Kidney (tissue), 14 donors: Measurements from ENCODE around the gene CLTCL1. TPM values are rescaled to one million over a fixed set of nuclear protein-coding genes. Genes with fewer than 3 reads are reported as not detected.
"Not testable (repeated sequence)": the region's sequence is repeated elsewhere in the genome, so short reads cannot be mapped to it uniquely, and the experiment has no call there.

Experiments
- DNase-seq, 5 donors: peaks; one replicate each; pipeline ENCODE4 v3.0.0-alpha.2; 2013 to 2020
- FAIRE-seq: peaks from 2 replicates; lab custom pipeline; 2012; peaks lifted over from hg19 to GRCh38; lab: Jason Lieb, UNC
- H3K27ac ChIP-seq, 2 donors: one replicate each; pipeline ENCODE4 v1.7.0; 2013; ENCODE audit warnings: low read depth in 2 of 2, low read length in 2 of 2, inconsistent platforms in 1 of 2
- H3K27me3 ChIP-seq: one replicate; pipeline ENCODE4 v1.7.1; 2013; ENCODE audit warnings: low read length, inconsistent platforms; ENCODE audit not compliant: control insufficient read depth, insufficient read depth
- H3K36me3 ChIP-seq, 3 donors: one replicate each; pipeline versions ENCODE4 v1.7.0 to v1.7.1; 2013; ENCODE audit warnings: low read length in 3 of 3, control low read depth in 1 of 3, inconsistent platforms in 1 of 3; ENCODE audit not compliant: insufficient read depth in 3 of 3, control insufficient read depth in 2 of 3
- H3K4me1 ChIP-seq, 3 donors: one replicate each; pipeline versions ENCODE4 v1.7.0 to v1.7.1; 2013; ENCODE audit warnings: low read length in 3 of 3, inconsistent platforms in 1 of 3, low read depth in 1 of 3; ENCODE audit not compliant: control insufficient read depth in 2 of 3, insufficient read depth in 2 of 3
- H3K4me3 ChIP-seq, 3 donors: one replicate each; pipeline versions ENCODE4 v1.7.0 to v1.8.1; 2013; ENCODE audit warnings: low read length in 3 of 3, control low read depth in 1 of 3, inconsistent platforms in 1 of 3
- H3K9ac ChIP-seq, 3 donors: one replicate each; pipeline versions ENCODE4 v1.7.0 to v1.7.1; 2013; ENCODE audit warnings: low read length in 3 of 3, control low read depth in 1 of 3, inconsistent platforms in 1 of 3
- H3K9me3 ChIP-seq, 3 donors: one replicate each; pipeline versions ENCODE4 v1.7.0 to v1.7.1; 2013; ENCODE audit warnings: low read length in 3 of 3, control low read depth in 1 of 3, inconsistent platforms in 1 of 3; ENCODE audit not compliant: control insufficient read depth in 2 of 3, insufficient read depth in 1 of 3
- CTCF ChIP-seq: IDR thresholded peaks from 3 replicates; pipeline ENCODE4 v1.5.1; 2012; ENCODE audit warnings: mild to moderate bottlenecking, moderate library complexity, borderline replicate concordance; ENCODE audit not compliant: insufficient read depth; ENCODE audit errors: extremely low read depth
- intact Hi-C: fragments of 100-400 bp; cut with DNase I; formaldehyde crosslinking; loops from one replicate; pipeline ENCODE4 v1.11.1; 2022
- polyA plus RNA-seq: library from polyadenylated mRNA; stranded (reverse); fragments of 350-450 nt; fragmentation: Illumina TruSeq; extraction: RNeasy Lipid Tissue Mini Kit (QIAGEN cat#74804); gene quantifications from one replicate; pipeline ENCODE4 v1.2.3, GENCODE V29; 2014; ENCODE audit warnings: low read depth, low replicate concordance; ENCODE audit not compliant: insufficient read depth
- total RNA-seq: library from RNA; stranded (reverse); fragmentation: NEBNext Ultra II Directional; extraction: Animal tissue kit (Norgen Biotek cat#: 25700); gene quantifications from one replicate; pipeline ENCODE4 v1.2.1, GENCODE V29; 2021
- donor health status: control.
- donor health status: control.
- donor health status: control.
- donor health status: control.
- donor health status: control.
- donor health status: DM: yes; HTN: yes; CAD: no.
- donor health status: Normal renal cell carcinoma (clear cell type).

Gene CLTCL1
- total and polyA plus RNA-seq, 2 donors from 2014 or later = 4.0 to 6.3 TPM

GRCh38 chr22:19319281-19319680 is 27.8 kb upstream of the CLTCL1 start:
- Histone ChIP-seq H3K4me1 (no peaks in the 10 kb centered on the region), H3K36me3 (no peaks in the 10 kb centered on the region), H3K27ac (no peak overlapping the region), H3K4me3 (no peak overlapping the region), H3K27me3 (no peaks in the 10 kb centered on the region), H3K9ac (no peak overlapping the region), H3K9me3 (peaks cover 0 to 15% (median 0%) of the 10 kb centered on the region in 3 donors)
- FAIRE-seq = no peak
- no peak for DNase-seq
- intact Hi-C loops = no loop called here
- TF ChIP-seq CTCF = no peak

GRCh38 chr22:19317865-19318264 is 26.3 kb upstream of the CLTCL1 start:
- H3K9ac ChIP-seq = no peak overlapping the region
- no peak for TF ChIP-seq CTCF
- H3K4me1 ChIP-seq = no peaks in the 10 kb centered on the region
- H3K27me3 ChIP-seq = no peaks in the 10 kb centered on the region
- no peak for FAIRE-seq
- no peak for DNase-seq
- intact Hi-C loops = no loop called here
- H3K9me3 ChIP-seq = peaks cover 0 to 15% (median 0%) of the 10 kb centered on the region in 3 donors
- no peak overlapping the region for H3K4me3 ChIP-seq
- H3K27ac ChIP-seq = no peak overlapping the region
- no peaks in the 10 kb centered on the region for H3K36me3 ChIP-seq

- Histone ChIP-seq H3K4me1 (no peaks in the 10 kb centered on the region), H3K9me3 (no peaks in the 10 kb centered on the region), H3K36me3 (no peaks in the 10 kb centered on the region), H3K27me3 (no peaks in the 10 kb centered on the region), H3K27ac (no peak overlapping the region), H3K4me3 (no peak overlapping the region), H3K9ac (no peak overlapping the region)
- no peak for TF ChIP-seq CTCF
- intact Hi-C loops = no loop called here
- FAIRE-seq (no peak), DNase-seq (no peak)
Observed at GRCh38 chr22:19307872-19308271, 16.4 kb upstream of the CLTCL1 start.

GRCh38 chr22:19306535-19306934 is 15.0 kb upstream of the CLTCL1 start:
- H3K27ac ChIP-seq, intact Hi-C loops, H3K27me3 ChIP-seq, H3K9ac ChIP-seq, H3K36me3 ChIP-seq, DNase-seq, H3K4me3 ChIP-seq, FAIRE-seq, H3K9me3 ChIP-seq, H3K4me1 ChIP-seq: not testable (repeated sequence)
